ENCODE results near the gene CEMIP2.

The CEMIP2 gene

GRCh38 chr9:71756753-71757152, 11.6 kb downstream of the CEMIP2 start:
- H3K4me2 ChIP-seq (ENCODE audit: low read length): peak overlapping the region; percentile 51
- H3K9me3 ChIP-seq (ENCODE audit: control insufficient read depth, low read length): no peaks in the 10 kb centered on the region
- no peak overlapping the region for H2AFZ ChIP-seq
- no peaks in the 10 kb centered on the region for H3K36me3 ChIP-seq (ENCODE audit: control insufficient read depth, insufficient read depth, low read length)
- H3K79me2 ChIP-seq: peaks cover 19% of the 10 kb centered on the region
- peak overlapping the region; percentile 35 for H3K4me3 ChIP-seq (ENCODE audit: low read depth, low read length)
- peaks cover 16% of the 10 kb centered on the region for H3K4me1 ChIP-seq
- no peak for TF ChIP-seq CTCF (IDR thresholded peaks at IDR 0.05)
- H3K27me3 ChIP-seq (ENCODE audit: control insufficient read depth, insufficient read depth, low read length): no peaks in the 10 kb centered on the region
- H3K9ac ChIP-seq: no peak overlapping the region
- no peak overlapping the region for H3K27ac ChIP-seq

- Histone ChIP-seq H3K36me3 (ENCODE audit: control insufficient read depth, insufficient read depth, low read length) (no peaks in the 10 kb centered on the region), H3K9me3 (ENCODE audit: control insufficient read depth, low read length) (no peaks in the 10 kb centered on the region), H3K4me3 (ENCODE audit: low read depth, low read length) (no peak overlapping the region), H2AFZ (no peak overlapping the region), H3K4me2 (ENCODE audit: low read length) (no peak overlapping the region), H3K79me2 (peaks cover 15% of the 10 kb centered on the region), H3K4me1 (peaks cover 12% of the 10 kb centered on the region), H3K9ac (no peak overlapping the region), H3K27ac (no peak overlapping the region), H3K27me3 (ENCODE audit: control insufficient read depth, insufficient read depth, low read length) (no peaks in the 10 kb centered on the region)
- no peak for TF ChIP-seq CTCF (IDR thresholded peaks at IDR 0.05)
These were observed 12.4 kb downstream of the CEMIP2 start for GRCh38 chr9:71755869-71756268.

GRCh38 chr9:71755230-71755629, 13.1 kb downstream of the CEMIP2 start:
- Histone ChIP-seq H3K4me1 (peaks cover 12% of the 10 kb centered on the region), H3K9ac (no peak overlapping the region), H3K4me3 (ENCODE audit: low read depth, low read length) (no peak overlapping the region), H3K4me2 (ENCODE audit: low read length) (no peak overlapping the region), H3K27ac (no peak overlapping the region), H2AFZ (no peak overlapping the region), H3K79me2 (peaks cover 13% of the 10 kb centered on the region), H3K9me3 (ENCODE audit: control insufficient read depth, low read length) (no peaks in the 10 kb centered on the region), H3K36me3 (ENCODE audit: control insufficient read depth, insufficient read depth, low read length) (no peaks in the 10 kb centered on the region), H3K27me3 (ENCODE audit: control insufficient read depth, insufficient read depth, low read length) (no peaks in the 10 kb centered on the region)
- TF ChIP-seq CTCF (IDR thresholded peaks at IDR 0.05): no peak

GRCh38 chr9:71754151-71754550, 14.2 kb downstream of the CEMIP2 start:
- no peaks in the 10 kb centered on the region for H3K9me3 ChIP-seq (ENCODE audit: control insufficient read depth, low read length)
- no peak overlapping the region for H3K9ac ChIP-seq
- no peak overlapping the region for H2AFZ ChIP-seq
- H3K4me1 ChIP-seq: peaks cover 12% of the 10 kb centered on the region
- no peaks in the 10 kb centered on the region for H3K36me3 ChIP-seq (ENCODE audit: control insufficient read depth, insufficient read depth, low read length)
- H3K27ac ChIP-seq: no peak overlapping the region
- H3K4me3 ChIP-seq (ENCODE audit: low read depth, low read length): no peak overlapping the region
- peaks cover 13% of the 10 kb centered on the region for H3K79me2 ChIP-seq
- H3K4me2 ChIP-seq (ENCODE audit: low read length): no peak overlapping the region
- no peak for TF ChIP-seq CTCF (IDR thresholded peaks at IDR 0.05)
- H3K27me3 ChIP-seq (ENCODE audit: control insufficient read depth, insufficient read depth, low read length): no peaks in the 10 kb centered on the region

GRCh38 chr9:71752928-71753327, 15.4 kb downstream of the CEMIP2 start:
- no peak overlapping the region for H2AFZ ChIP-seq
- no peaks in the 10 kb centered on the region for H3K9me3 ChIP-seq (ENCODE audit: control insufficient read depth, low read length)
- H3K27me3 ChIP-seq (ENCODE audit: control insufficient read depth, insufficient read depth, low read length): no peaks in the 10 kb centered on the region
- H3K79me2 ChIP-seq: peaks cover 11% of the 10 kb centered on the region
- no peak for TF ChIP-seq CTCF (IDR thresholded peaks at IDR 0.05)
- no peak overlapping the region for H3K9ac ChIP-seq
- no peak overlapping the region for H3K27ac ChIP-seq
- H3K4me3 ChIP-seq (ENCODE audit: low read depth, low read length): no peak overlapping the region
- no peak overlapping the region for H3K4me2 ChIP-seq (ENCODE audit: low read length)
- no peaks in the 10 kb centered on the region for H3K36me3 ChIP-seq (ENCODE audit: control insufficient read depth, insufficient read depth, low read length)
- peaks cover 7% of the 10 kb centered on the region for H3K4me1 ChIP-seq

All from parathyroid adenoma (tissue), 2 donors.